Suprapubic skin (tissue), 3 donors: ENCODE data around the gene ZNF830.

Source experiments
- CTCF ChIP-seq, 2 donors: fragments of 200-600 bp in 1 of 2; fragments of 450-650 bp in 1 of 2; sonication (generic) in 1 of 2; IDR thresholded peaks; one replicate each; pipeline ENCODE4 v1.5.1; 2016 to 2019; ENCODE audit warnings: antibody characterized with exemption in 2 of 2, mild to moderate bottlenecking in 1 of 2, moderate library complexity in 1 of 2
- POLR2AphosphoS5 ChIP-seq, 3 donors: sonication (generic); formaldehyde crosslinking; IDR thresholded peaks; one replicate each; pipeline ENCODE4 v1.6.1; 2017; ENCODE audit warnings: antibody characterized with exemption in 3 of 3

- TF ChIP-seq POLR2AphosphoS5 (IDR thresholded peaks at IDR 0.05) = no peak
- TF ChIP-seq CTCF (IDR thresholded peaks at IDR 0.05) = no peak
Measured at GRCh38 chr17:34974794-34975785, 13.8 kb downstream of the ZNF830 start.
